Coronary artery (tissue), 2 donors: ENCODE results near the gene CASKIN2.

Experiments used
- DNase-seq: peaks from one replicate; pipeline ENCODE4 v3.0.0-alpha.2; 2017; ENCODE audit warnings: low spot score
- H3K27ac ChIP-seq, 2 donors: fragments of 200-600 bp; sonication (generic); one replicate each; pipeline ENCODE4 v1.5.1; 2016 to 2019
- H3K4me3 ChIP-seq: fragments of 200-600 bp; sonication (generic); 2 replicates; pipeline ENCODE4 v1.5.1; 2016; ENCODE audit warnings: mild to moderate bottlenecking, moderate library complexity
- CTCF ChIP-seq: fragments of 200-600 bp; sonication (generic); IDR thresholded peaks from one replicate; pipeline ENCODE4 v1.5.1; 2019; ENCODE audit warnings: antibody characterized with exemption

CASKIN2 gene

GRCh38 chr17:75503976-75504346 is 11.4 kb downstream of the CASKIN2 start:
- TF ChIP-seq CTCF = no peak
- peak overlapping the region in 1 of 2 donors; percentile 54 for H3K27ac ChIP-seq
- no peak for DNase-seq
- no peak overlapping the region for H3K4me3 ChIP-seq

GRCh38 chr17:75503337-75503950 is 11.9 kb downstream of the CASKIN2 start:
- TF ChIP-seq CTCF = no peak
- DNase-seq = no peak
- Histone ChIP-seq H3K4me3 (no peak overlapping the region), H3K27ac (peak overlapping the region in 1 of 2 donors; percentile 54)

DNA sequence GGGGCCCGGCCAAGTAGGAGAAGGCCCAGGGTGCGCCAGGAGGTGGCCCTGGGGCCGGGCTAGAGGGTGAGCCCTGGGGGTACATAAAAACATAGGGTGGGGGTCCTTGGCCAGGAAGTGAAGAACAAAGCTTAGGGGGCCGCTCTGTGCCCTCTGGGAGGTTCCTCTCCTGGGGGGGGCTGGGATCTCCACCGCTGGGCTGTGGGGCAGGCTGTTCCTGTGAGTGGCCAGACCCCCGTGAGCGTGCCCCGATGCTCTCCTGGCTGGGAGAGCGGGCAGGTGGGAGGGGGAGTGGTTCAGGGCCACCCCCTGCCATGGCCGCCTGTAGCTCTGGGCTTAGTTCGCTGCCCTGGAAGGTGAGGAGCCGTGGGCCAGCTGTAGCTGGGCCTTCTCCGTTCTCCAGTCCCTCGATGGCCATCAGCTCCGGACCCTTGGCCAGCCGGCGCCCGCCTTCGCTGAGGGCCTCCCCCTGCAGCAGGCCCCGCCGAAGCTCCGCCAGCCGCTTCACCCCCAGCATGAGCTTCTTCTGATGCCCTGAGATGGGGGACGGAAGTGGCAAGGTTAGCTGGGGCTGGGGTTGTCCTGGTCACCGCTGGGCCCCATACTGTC is 12.5 kb downstream of the CASKIN2 start:
- no peak for TF ChIP-seq CTCF

DNA sequence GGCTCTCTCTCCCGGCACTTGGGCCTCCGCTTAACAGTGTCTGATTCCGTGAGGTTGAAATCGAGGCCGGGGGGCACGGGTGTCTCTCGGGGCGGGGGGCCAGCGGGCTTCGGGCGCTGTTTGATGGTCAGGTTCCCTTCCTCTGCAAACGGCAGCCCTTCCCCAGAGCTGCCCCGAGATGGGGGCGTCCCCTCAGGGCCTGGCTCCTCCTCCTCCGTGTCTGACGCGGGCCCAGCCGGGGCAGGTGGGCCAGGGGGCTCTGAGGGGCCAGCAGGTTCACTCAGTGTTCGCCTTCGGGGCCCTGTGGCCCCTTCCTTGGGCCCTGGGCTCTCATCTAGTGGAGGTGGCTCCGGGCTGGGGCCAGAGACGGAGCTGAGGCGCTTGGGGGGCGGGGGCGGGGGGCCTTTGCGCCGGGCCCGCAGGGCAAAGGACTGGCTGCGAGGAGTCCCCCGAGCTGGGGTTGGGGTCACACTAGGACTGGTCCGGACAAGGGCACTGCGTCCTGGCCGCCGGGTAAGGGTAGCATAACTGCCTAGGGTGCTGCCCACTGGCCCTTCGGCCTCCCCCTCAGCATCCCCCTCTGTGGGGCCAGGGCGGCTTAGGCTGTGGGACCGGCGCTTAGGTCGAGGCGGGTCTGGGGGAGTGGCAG is 13.1 kb downstream of the CASKIN2 start:
- no peak for TF ChIP-seq CTCF
- Histone ChIP-seq H3K4me3 (no peak overlapping the region), H3K27ac (peak overlapping the region in 1 of 2 donors; percentile 74)
- no peak for DNase-seq

More for the DNA sequence above, 12.5 kb downstream of the CASKIN2 start:
- H3K27ac ChIP-seq = peak overlapping the region in 1 of 2 donors; percentile 74
- no peak overlapping the region for H3K4me3 ChIP-seq
- no peak for DNase-seq

DNA sequence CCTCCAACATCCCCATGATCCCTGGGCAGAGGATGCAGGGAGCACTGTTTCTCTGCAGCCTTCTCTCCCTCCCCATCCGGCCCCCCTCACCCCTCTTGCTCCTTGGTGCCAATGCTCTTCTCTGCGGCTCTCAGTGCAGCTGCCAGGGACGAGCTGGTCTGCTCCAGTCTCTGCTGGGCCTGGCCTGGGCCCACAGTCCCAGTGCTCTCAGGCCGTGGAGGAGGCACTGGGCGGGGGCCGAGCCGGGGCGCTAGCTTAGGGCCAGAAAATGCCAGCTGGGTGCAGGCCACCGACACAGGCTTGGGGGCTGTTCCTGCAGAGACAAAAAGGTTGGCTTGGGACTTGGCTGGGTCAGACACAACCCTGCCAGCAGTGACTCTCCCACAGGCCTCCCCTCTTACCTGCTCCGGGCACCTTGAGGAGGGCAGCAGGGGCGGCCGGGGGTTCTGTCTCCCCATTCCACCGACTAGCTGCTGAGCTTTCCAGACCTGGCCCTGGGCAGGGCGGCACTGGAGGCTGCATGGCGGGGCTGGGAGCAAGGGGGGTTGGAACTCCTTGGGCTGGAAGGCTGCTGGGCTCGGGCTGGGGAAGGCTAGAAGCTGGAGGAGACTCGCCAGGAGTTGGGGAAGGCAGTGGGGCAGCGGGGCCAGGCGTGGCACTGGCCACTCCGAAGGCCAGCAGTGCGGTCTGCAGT is 13.8 kb downstream of the CASKIN2 start:
- DNase-seq = no peak
- H3K4me3 ChIP-seq = no peak overlapping the region
- no peak for TF ChIP-seq CTCF
- H3K27ac ChIP-seq = peak overlapping the region in 1 of 2 donors; percentile 74

DNA sequence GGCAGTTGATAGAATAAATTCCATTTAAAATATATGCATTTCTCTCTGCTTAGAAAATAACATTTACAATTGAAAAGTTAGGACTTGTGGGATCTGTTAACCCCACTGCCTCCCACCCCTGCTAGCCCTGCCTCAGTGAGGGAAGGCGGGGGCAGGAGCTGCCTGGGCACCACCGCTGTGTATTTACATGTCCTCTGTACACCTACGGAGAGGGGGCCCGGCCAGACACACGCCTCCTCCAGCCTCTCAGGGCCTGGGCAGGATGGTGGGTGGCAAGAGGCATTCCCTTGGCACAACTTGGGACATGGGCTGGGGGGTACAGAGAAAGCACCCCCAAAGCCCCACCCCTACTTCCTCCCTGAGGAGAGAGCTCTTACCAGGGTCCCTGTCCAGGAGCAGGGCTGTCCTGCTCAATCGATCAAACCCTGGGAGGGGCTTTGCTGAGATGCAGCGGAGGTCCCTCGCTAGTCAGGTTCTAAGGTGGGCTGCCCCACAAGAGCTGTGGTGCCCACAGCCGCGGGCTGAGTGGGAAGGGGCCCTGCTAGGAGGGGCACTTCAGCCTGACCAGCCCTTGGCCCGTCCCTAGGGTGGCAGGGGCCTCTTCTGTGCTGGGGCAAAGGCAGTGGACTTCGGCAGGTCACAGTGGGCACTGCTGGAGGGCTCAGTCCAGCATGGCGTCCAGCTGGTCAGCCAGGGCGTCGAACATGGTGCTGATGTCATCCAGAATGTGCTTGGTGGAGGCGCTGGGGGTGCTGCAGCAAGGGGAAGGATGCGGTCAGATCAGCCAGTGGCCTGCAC is 14.7 kb downstream of the CASKIN2 start:
- DNase-seq = no peak
- H3K27ac ChIP-seq = peak overlapping the region in 1 of 2 donors; percentile 74

More for the DNA sequence above, 14.7 kb downstream of the CASKIN2 start:
- no peak for TF ChIP-seq CTCF
- H3K4me3 ChIP-seq = no peak overlapping the region
